ENCODE measurements around the gene CHST6.

Gene CHST6

DNA sequence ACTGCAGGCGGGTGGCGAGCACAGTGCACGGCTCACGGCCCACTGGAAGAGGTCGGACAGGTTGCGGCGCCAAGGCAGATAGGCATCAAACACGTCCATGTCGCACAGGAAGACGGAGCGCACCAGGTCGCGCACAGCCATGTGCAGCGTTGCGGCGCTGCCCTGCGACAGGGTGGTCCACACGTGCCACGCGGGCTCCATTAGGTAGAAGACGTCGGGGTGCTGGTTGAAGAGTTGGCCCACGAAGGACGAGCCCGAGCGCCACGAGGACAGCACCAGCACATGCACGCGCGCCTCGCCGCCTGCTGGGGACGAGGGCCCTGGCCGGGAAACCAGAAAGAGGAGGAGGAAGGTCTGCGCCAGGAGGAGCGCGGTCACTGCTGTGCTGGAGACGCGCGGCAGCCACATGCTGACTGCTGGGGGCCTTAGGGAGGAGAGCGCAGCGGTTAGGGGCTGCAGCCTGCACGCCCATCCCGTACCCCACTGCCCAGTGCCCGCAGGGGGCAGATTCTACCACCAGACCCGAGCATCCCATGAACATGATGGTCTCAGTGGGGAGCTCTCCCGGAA is 15.7 kb downstream of the CHST6 start:
- no peaks in the 10 kb centered on the region for H3K36me3 ChIP-seq (ENCODE audit: insufficient read depth, low read length)
- ATAC-seq (ENCODE audit: insufficient read depth, low read depth): no peak
- DNase-seq: no peak

DNA sequence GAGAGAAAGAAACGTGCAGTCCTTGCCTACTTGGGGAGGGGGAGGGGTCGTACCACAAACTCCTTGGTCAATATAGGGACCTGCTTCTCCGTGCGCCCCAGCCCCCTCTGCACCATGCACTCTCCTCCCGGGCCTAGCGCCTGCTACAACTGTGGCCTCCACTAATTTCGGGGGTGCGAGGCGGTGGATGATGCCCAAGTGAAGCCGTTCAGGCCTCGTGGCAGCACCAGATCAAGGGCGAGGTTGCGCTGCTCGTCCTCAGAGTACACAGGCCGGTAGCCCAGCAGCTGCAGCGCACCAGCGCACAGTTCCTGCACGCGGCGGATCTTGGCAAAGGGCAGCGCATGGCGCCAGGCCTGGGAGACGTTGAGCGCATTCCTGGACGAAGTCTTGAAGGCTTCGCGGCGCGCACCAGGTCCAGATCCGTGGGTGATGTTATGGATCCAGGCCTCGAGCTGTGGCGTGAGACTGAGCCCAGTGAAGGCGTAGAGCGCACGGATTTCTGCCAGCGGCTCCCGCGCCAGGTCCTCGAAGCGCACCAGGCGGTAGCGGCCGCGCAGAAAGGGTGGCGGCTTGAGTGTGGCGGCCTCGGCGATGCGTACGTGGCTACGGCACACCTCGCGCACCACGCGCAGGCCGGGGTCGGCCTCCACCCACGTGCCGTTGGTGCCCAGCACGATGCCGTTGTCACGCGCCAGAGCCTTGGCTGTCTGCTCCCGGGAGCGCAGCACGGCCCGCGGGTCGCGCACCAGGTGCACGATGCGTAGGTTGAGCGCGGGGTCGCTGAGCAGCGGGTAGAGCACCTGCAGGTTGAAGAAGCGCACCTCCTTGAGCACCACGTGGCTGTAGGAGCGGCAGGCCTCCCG is 16.5 kb downstream of the CHST6 start:
- no peak overlapping the region for H3K27ac ChIP-seq (ENCODE audit: low read length)
- H3K4me3 ChIP-seq (ENCODE audit: low read depth in 1 of 2, low read length in 2 of 2): no peak overlapping the region
- DNase-seq (no peak), ATAC-seq (ENCODE audit: insufficient read depth, low read depth) (no peak)
- H2AFZ ChIP-seq (ENCODE audit: low read depth, low read length): no peak overlapping the region
- H4K20me1 ChIP-seq (ENCODE audit: insufficient read depth, low read length): no peaks in the 10 kb centered on the region
- no peaks in the 10 kb centered on the region for H3K79me2 ChIP-seq (ENCODE audit: insufficient read depth, low read length)
- no peak overlapping the region for H3K9ac ChIP-seq (ENCODE audit: low read depth, low read length)
- no peaks in the 10 kb centered on the region for H3K4me1 ChIP-seq (ENCODE audit: insufficient read depth, low read length)
- no peak overlapping the region for H3K4me2 ChIP-seq (ENCODE audit: insufficient read depth, low read length)
- H3K27me3 ChIP-seq (ENCODE audit: insufficient read depth, low read length, poor library complexity): no peaks in the 10 kb centered on the region
- no peaks in the 10 kb centered on the region for H3K36me3 ChIP-seq (ENCODE audit: insufficient read depth, low read length)
- TF ChIP-seq EZH2 (IDR thresholded peaks at IDR 0.05; ENCODE audit: borderline replicate concordance, low read depth, low read length, severe bottlenecking): no peak
- TF ChIP-seq, protein P1, sequence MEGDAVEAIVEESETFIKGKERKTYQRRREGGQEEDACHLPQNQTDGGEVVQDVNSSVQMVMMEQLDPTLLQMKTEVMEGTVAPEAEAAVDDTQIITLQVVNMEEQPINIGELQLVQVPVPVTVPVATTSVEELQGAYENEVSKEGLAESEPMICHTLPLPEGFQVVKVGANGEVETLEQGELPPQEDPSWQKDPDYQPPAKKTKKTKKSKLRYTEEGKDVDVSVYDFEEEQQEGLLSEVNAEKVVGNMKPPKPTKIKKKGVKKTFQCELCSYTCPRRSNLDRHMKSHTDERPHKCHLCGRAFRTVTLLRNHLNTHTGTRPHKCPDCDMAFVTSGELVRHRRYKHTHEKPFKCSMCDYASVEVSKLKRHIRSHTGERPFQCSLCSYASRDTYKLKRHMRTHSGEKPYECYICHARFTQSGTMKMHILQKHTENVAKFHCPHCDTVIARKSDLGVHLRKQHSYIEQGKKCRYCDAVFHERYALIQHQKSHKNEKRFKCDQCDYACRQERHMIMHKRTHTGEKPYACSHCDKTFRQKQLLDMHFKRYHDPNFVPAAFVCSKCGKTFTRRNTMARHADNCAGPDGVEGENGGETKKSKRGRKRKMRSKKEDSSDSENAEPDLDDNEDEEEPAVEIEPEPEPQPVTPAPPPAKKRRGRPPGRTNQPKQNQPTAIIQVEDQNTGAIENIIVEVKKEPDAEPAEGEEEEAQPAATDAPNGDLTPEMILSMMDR (IDR thresholded peaks at IDR 0.05; ENCODE audit: borderline replicate concordance, extremely low read depth, low read length, poor library complexity, severe bottlenecking): no peak
- no peaks in the 10 kb centered on the region for H3K9me3 ChIP-seq (ENCODE audit: insufficient read depth, low read length, severe bottlenecking)

More for the DNA sequence above, 15.7 kb downstream of the CHST6 start:
- Histone ChIP-seq H3K4me3 (ENCODE audit: low read depth in 1 of 2, low read length in 2 of 2) (no peak overlapping the region), H3K9me3 (ENCODE audit: insufficient read depth, low read length, severe bottlenecking) (no peaks in the 10 kb centered on the region), H3K79me2 (ENCODE audit: insufficient read depth, low read length) (no peaks in the 10 kb centered on the region), H3K27me3 (ENCODE audit: insufficient read depth, low read length, poor library complexity) (no peaks in the 10 kb centered on the region), H2AFZ (ENCODE audit: low read depth, low read length) (no peak overlapping the region), H4K20me1 (ENCODE audit: insufficient read depth, low read length) (no peaks in the 10 kb centered on the region), H3K4me1 (ENCODE audit: insufficient read depth, low read length) (peaks cover 3% of the 10 kb centered on the region), H3K9ac (ENCODE audit: low read depth, low read length) (no peak overlapping the region), H3K4me2 (ENCODE audit: insufficient read depth, low read length) (no peak overlapping the region), H3K27ac (ENCODE audit: low read length) (no peak overlapping the region)
- TF ChIP-seq, protein P1 (IDR thresholded peaks at IDR 0.05; ENCODE audit: borderline replicate concordance, extremely low read depth, low read length, poor library complexity, severe bottlenecking): no peak
- no peak for TF ChIP-seq EZH2 (IDR thresholded peaks at IDR 0.05; ENCODE audit: borderline replicate concordance, low read depth, low read length, severe bottlenecking)

DNA sequence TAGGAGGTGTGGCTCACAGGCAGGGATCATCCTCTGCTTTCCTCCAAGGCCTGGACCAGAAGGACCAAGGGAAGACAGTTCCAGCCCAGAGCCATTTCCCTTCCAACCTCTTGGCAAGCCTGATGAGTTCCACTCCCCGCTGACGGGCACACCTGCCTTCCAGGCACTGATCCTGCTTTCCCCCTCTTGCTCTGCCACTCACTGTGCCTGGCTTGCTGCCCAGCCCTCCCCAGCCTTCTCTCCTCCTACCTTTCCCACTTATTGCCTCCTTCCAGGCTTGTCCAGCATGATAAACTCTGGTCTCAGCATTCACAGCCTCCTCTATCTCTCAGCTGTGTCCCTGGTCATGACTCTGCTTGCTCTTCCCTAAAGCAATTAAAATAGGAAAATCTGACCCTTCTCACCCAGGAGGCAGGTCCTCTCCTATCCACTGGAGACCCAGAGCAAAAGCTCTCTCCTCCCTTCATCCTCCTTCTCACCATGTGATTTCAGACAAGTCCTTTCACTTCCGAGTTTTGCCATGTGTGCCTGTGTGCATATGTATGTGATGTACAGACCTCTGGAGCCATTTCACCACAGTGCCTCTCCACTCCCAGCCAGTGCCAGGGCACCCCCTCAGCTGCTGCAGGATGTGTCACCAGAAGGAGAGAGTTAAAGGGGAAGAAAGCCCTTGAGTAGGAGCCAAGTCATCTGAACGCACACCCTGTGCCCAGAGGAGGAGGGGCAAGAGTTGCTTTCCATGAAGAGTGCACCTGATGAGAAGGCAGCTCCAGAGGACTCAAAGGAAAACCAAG is 17.4 kb downstream of the CHST6 start:
- H3K9ac ChIP-seq (ENCODE audit: low read depth, low read length): no peak overlapping the region
- no peak overlapping the region for H3K4me3 ChIP-seq (ENCODE audit: low read depth in 1 of 2, low read length in 2 of 2)
- no peaks in the 10 kb centered on the region for H3K9me3 ChIP-seq (ENCODE audit: insufficient read depth, low read length, severe bottlenecking)
- H3K27ac ChIP-seq (ENCODE audit: low read length): no peak overlapping the region
- DNase-seq: no peak
- TF ChIP-seq EZH2 (IDR thresholded peaks at IDR 0.05; ENCODE audit: borderline replicate concordance, low read depth, low read length, severe bottlenecking): no peak
- TF ChIP-seq, protein P1 (IDR thresholded peaks at IDR 0.05; ENCODE audit: borderline replicate concordance, extremely low read depth, low read length, poor library complexity, severe bottlenecking): no peak
- H3K27me3 ChIP-seq (ENCODE audit: insufficient read depth, low read length, poor library complexity): no peaks in the 10 kb centered on the region
- no peaks in the 10 kb centered on the region for H4K20me1 ChIP-seq (ENCODE audit: insufficient read depth, low read length)
- no peak for ATAC-seq (ENCODE audit: insufficient read depth, low read depth)
- no peaks in the 10 kb centered on the region for H3K4me1 ChIP-seq (ENCODE audit: insufficient read depth, low read length)
- no peaks in the 10 kb centered on the region for H3K79me2 ChIP-seq (ENCODE audit: insufficient read depth, low read length)
- no peak overlapping the region for H2AFZ ChIP-seq (ENCODE audit: low read depth, low read length)
- H3K4me2 ChIP-seq (ENCODE audit: insufficient read depth, low read length): no peak overlapping the region
- H3K36me3 ChIP-seq (ENCODE audit: insufficient read depth, low read length): no peaks in the 10 kb centered on the region

Measured in DND-41 (cell line).